Muscle of arm (tissue), 14 donors: ENCODE results near the gene KANK3. TPM values are rescaled to one million over a fixed set of nuclear protein-coding genes. Genes with fewer than 3 reads are reported as not detected.
"Not testable (repeated sequence)": the region's sequence is repeated elsewhere in the genome, so short reads cannot be mapped to it uniquely, and the experiment has no call there.

Experiments
- DNase-seq: peaks from one replicate; pipeline ENCODE4 v3.0.0-alpha.2; 2013
- long read RNA-seq, 11 donors: transcript quantifications; one replicate each; lab custom pipeline, GENCODE V29; 2026
- polyA plus RNA-seq, 12 donors: library from polyadenylated mRNA; unstranded; fragments of 120-200 nt; gene quantifications; one replicate each; pipeline ENCODE4 v1.2.1, GENCODE V29; 2013; ENCODE audit not compliant: insufficient read length in 12 of 12

KANK3 gene
- 10 to 100 TPM in 5 of 12 donors, 1 to 10 TPM in 6, not detected in 1; 6.2 to 18.5 (median 7.7) TPM for polyA plus RNA-seq
- long read RNA-seq, donor 1, partial matches to known transcripts: 0 of 1 reads
- long read RNA-seq, donor 1, other reads (novel, unspliced or antisense): 0 of 1 reads
- long read RNA-seq, donor 2, partial matches to known transcripts: 5 of 6 reads
- long read RNA-seq, donor 2, other reads (novel, unspliced or antisense): 0 of 6 reads
- long read RNA-seq, donor 3, partial matches to known transcripts: 0 of 3 reads
- long read RNA-seq, donor 3, other reads (novel, unspliced or antisense): 0 of 3 reads
- long read RNA-seq, donor 4, partial matches to known transcripts: 0 of 1 reads
- long read RNA-seq, donor 4, other reads (novel, unspliced or antisense): 0 of 1 reads
- long read RNA-seq, donor 5, transcript KANK3-201 (11 exons, 2,787 nt): major isoform, 18 of 20 reads
- long read RNA-seq, donor 5, partial matches to known transcripts: 0 of 20 reads
- long read RNA-seq, donor 5, other reads (novel, unspliced or antisense): 0 of 20 reads
- long read RNA-seq, donor 6, partial matches to known transcripts: 0 of 1 reads
- long read RNA-seq, donor 6, other reads (novel, unspliced or antisense): 0 of 1 reads
- long read RNA-seq, donor 7, transcript KANK3-201 (11 exons, 2,787 nt): major isoform, 5 of 5 reads
- long read RNA-seq, donor 7, partial matches to known transcripts: 0 of 5 reads
- long read RNA-seq, donor 7, other reads (novel, unspliced or antisense): 0 of 5 reads
- long read RNA-seq, donor 8, partial matches to known transcripts: 0 of 4 reads
- long read RNA-seq, donor 8, other reads (novel, unspliced or antisense): 0 of 4 reads
- long read RNA-seq, donor 9, partial matches to known transcripts: 33 of 35 reads
- long read RNA-seq, donor 9, other reads (novel, unspliced or antisense): 0 of 35 reads
- long read RNA-seq, donor 10, transcript KANK3-201 (11 exons, 2,787 nt): major isoform, 5 of 5 reads
- long read RNA-seq, donor 10, partial matches to known transcripts: 0 of 5 reads
- long read RNA-seq, donor 10, other reads (novel, unspliced or antisense): 0 of 5 reads
- long read RNA-seq, donor 11, partial matches to known transcripts: 0 of 1 reads
- long read RNA-seq, donor 11, other reads (novel, unspliced or antisense): 0 of 1 reads

- DNase-seq: peak; percentile 81
Measured at GRCh38 chr19:8342684-8343482, at the start of gene KANK3. TSS of gene KANK3 (minus strand) at chr19:8343262. CDS start at chr19:8337828, 5,434 bp downstream.

- DNase-seq: no peak
Measured at GRCh38 chr19:8392017-8392591, 49.0 kb upstream of the KANK3 start.

GRCh38 chr19:8391198-8392016 is 48.3 kb upstream of the KANK3 start:
- no peak for DNase-seq

GRCh38 chr19:8390617-8390981 is 47.5 kb upstream of the KANK3 start:
- peak; percentile 92 for DNase-seq

GRCh38 chr19:8389891-8390616 is 47.0 kb upstream of the KANK3 start, which contains the start of gene RAB11B:
TSS of gene RAB11B (plus strand) at chr19:8390360. CDS start at chr19:8390417, 57 bp downstream.
- peak; percentile 100 for DNase-seq

- no peak for DNase-seq
Measured at GRCh38 chr19:8388612-8388958, 45.5 kb upstream of the KANK3 start.

- no peak for DNase-seq
Measured at GRCh38 chr19:8387688-8388611, 44.9 kb upstream of the KANK3 start.

- DNase-seq: no peak
Measured at GRCh38 chr19:8386990-8387389, 43.9 kb upstream of the KANK3 start.

GRCh38 chr19:8386419-8386818 is 43.4 kb upstream of the KANK3 start:
- not testable (repeated sequence) for DNase-seq

- not testable (repeated sequence) for DNase-seq
Measured at GRCh38 chr19:8385566-8385965, 42.5 kb upstream of the KANK3 start.

- not testable (repeated sequence) for DNase-seq
Measured at GRCh38 chr19:8385103-8385502, 42.0 kb upstream of the KANK3 start.

- not testable (repeated sequence) for DNase-seq
Measured at GRCh38 chr19:8384569-8384968, 41.5 kb upstream of the KANK3 start.

- not testable (repeated sequence) for DNase-seq
Measured at GRCh38 chr19:8379156-8379891, 36.3 kb upstream of the KANK3 start.

- DNase-seq: no peak
Measured at GRCh38 chr19:8377598-8377997, 34.5 kb upstream of the KANK3 start.

- not testable (repeated sequence) for DNase-seq
Measured at GRCh38 chr19:8376373-8376974, 33.4 kb upstream of the KANK3 start.

- not testable (repeated sequence) for DNase-seq
Measured at GRCh38 chr19:8375766-8376165, 32.7 kb upstream of the KANK3 start.
